ENCODE results near the gene SELENOW. TPM values are rescaled to one million over a fixed set of nuclear protein-coding genes. Genes with fewer than 3 reads are reported as not detected.

Gene SELENOW
- total RNA-seq, 4 donors from 2014 or later: 474 to 751 (median 653) TPM

- no peak for DNase-seq
- Histone ChIP-seq H3K9me3 (no peaks in the 10 kb centered on the region), H3K27ac (peak overlapping the region in 2 of 4 donors; percentile 75 to 82), H3K4me1 (peaks cover 0 to 22% (median 12%) of the 10 kb centered on the region in 4 donors), H3K27me3 (no peaks in the 10 kb centered on the region), H3K4me3 (no peak overlapping the region), H3K36me3 (peaks cover 0 to 49% (median 22%) of the 10 kb centered on the region in 4 donors)
- WGBS, 2 donors (ENCODE audit: low coverage in 1 of 2): 89 to 100% methylated on average over 1 to 27 of the region's 28 CpGs
- intact Hi-C loops (cut with DNase I; ENCODE audit: low total_unique reads): no loop called here
- TF ChIP-seq POLR2AphosphoS5 (IDR thresholded peaks at IDR 0.05) (no peak), POLR2A (IDR thresholded peaks at IDR 0.05) (no peak), EP300 (IDR thresholded peaks at IDR 0.05; ENCODE audit: low read depth) (no peak)
- TF ChIP-seq, protein P1, sequence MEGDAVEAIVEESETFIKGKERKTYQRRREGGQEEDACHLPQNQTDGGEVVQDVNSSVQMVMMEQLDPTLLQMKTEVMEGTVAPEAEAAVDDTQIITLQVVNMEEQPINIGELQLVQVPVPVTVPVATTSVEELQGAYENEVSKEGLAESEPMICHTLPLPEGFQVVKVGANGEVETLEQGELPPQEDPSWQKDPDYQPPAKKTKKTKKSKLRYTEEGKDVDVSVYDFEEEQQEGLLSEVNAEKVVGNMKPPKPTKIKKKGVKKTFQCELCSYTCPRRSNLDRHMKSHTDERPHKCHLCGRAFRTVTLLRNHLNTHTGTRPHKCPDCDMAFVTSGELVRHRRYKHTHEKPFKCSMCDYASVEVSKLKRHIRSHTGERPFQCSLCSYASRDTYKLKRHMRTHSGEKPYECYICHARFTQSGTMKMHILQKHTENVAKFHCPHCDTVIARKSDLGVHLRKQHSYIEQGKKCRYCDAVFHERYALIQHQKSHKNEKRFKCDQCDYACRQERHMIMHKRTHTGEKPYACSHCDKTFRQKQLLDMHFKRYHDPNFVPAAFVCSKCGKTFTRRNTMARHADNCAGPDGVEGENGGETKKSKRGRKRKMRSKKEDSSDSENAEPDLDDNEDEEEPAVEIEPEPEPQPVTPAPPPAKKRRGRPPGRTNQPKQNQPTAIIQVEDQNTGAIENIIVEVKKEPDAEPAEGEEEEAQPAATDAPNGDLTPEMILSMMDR (IDR thresholded peaks at IDR 0.05): no peak
- in situ Hi-C loops (cut with MboI; ENCODE audit: low pct_ligation_motif_present in 1 of 4, low pct_unique_long_range_greater_than_20kb in 1 of 4, low sequenced_read_pairs in 3 of 4): no loop called here
Observed at GRCh38 chr19:47755762-47756626, 22.5 kb upstream of the SELENOW start.

- no peak for DNase-seq
- in situ Hi-C loops (cut with MboI; ENCODE audit: low pct_ligation_motif_present in 1 of 4, low pct_unique_long_range_greater_than_20kb in 1 of 4, low sequenced_read_pairs in 3 of 4) (no loop called here), intact Hi-C loops (cut with DNase I; ENCODE audit: low total_unique reads) (no loop called here)
- no peaks in the 10 kb centered on the region for H3K9me3 ChIP-seq
- H3K27me3 ChIP-seq: no peaks in the 10 kb centered on the region
- peak overlapping the region in 3 of 4 donors; percentile 75 to 82 (median 78) for H3K27ac ChIP-seq
- peaks cover 0 to 22% (median 12%) of the 10 kb centered on the region in 4 donors for H3K4me1 ChIP-seq
- H3K4me3 ChIP-seq: no peak overlapping the region
- TF ChIP-seq, protein P1 (IDR thresholded peaks at IDR 0.05): no peak
- TF ChIP-seq EP300 (IDR thresholded peaks at IDR 0.05; ENCODE audit: low read depth) (no peak), POLR2AphosphoS5 (IDR thresholded peaks at IDR 0.05) (no peak), POLR2A (IDR thresholded peaks at IDR 0.05) (no peak)
- WGBS, 2 donors (ENCODE audit: low coverage in 1 of 2): 80 to 81% methylated on average over 1 to 12 of the region's 12 CpGs
- peaks cover 0 to 43% (median 19%) of the 10 kb centered on the region in 4 donors for H3K36me3 ChIP-seq
Observed at GRCh38 chr19:47756627-47756929, 21.9 kb upstream of the SELENOW start.

DNA sequence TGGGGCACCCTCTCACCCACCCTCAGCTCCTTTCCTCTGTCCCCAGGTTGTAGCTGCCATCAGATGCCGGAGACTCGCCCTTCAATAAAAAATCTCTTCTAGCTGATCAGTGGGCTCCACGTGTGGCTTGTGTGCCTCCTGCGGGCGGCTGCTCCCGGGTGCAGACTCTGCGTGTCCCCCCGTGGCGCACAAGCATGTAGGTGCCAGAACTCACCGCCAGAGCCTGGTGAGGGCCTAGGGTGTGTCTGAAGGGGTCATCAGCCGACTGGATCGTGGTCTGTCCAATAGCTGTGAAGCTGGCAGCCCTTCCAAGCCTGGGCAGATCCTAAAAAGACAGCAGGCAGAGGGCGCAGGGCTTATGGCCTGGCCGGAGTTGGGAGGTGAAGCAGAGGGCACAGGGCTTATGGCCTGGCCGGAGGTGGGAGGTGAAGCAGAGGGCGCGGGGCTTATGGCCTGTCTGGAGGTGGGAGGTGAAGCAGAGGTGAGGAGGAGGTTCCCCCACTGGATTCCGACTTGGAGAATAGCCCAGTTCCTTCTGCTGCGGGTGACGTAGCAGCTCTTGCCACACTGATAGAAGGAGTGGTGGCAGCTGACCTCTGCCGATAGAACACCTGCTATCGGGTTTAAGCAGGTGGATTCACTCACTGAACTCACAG lies 21.4 kb upstream of the SELENOW start:
- intact Hi-C loops (cut with DNase I; ENCODE audit: low total_unique reads) (no loop called here), in situ Hi-C loops (cut with MboI; ENCODE audit: low pct_ligation_motif_present in 1 of 4, low pct_unique_long_range_greater_than_20kb in 1 of 4, low sequenced_read_pairs in 3 of 4) (no loop called here)
- Histone ChIP-seq H3K27me3 (no peaks in the 10 kb centered on the region), H3K27ac (peak overlapping the region; percentile 59 to 82 (median 76)), H3K36me3 (peaks cover 0 to 40% (median 17%) of the 10 kb centered on the region in 4 donors), H3K9me3 (no peaks in the 10 kb centered on the region), H3K4me3 (no peak overlapping the region), H3K4me1 (peaks cover 0 to 22% (median 12%) of the 10 kb centered on the region in 4 donors)
- DNase-seq: peak; percentile 69
- 64% methylated on average over 18 of the region's 22 CpGs; no CpG with 5 or more reads in 1 of the 2 donors for WGBS, 2 donors (ENCODE audit: low coverage in 1 of 2)
- TF ChIP-seq EP300 (IDR thresholded peaks at IDR 0.05; ENCODE audit: low read depth): no peak
- TF ChIP-seq, protein P1 (IDR thresholded peaks at IDR 0.05): no peak
- TF ChIP-seq POLR2A (IDR thresholded peaks at IDR 0.05): no peak
- no peak for TF ChIP-seq POLR2AphosphoS5 (IDR thresholded peaks at IDR 0.05)

Data from transverse colon (tissue), 4 donors.